GM18873 (cell line): ENCODE measurements around the gene EVX2.

Source experiments
- ATAC-seq: cut with Tn5 transposase; IDR thresholded peaks from one replicate; pipeline ENCODE4 v1.9.1; 2021; ENCODE audit warnings: mild to moderate bottlenecking, moderate library complexity, moderate number of reproducible peaks; ENCODE audit not compliant: unreplicated experiment, low FRiP score

Gene EVX2

GRCh38 chr2:176097820-176098365 is 14.1 kb upstream of the EVX2 start:
- no peak for ATAC-seq

- peak; percentile 73 for ATAC-seq
Measured at GRCh38 chr2:176096986-176097819, 13.4 kb upstream of the EVX2 start.

GRCh38 chr2:176096243-176096985 is 12.7 kb upstream of the EVX2 start:
- ATAC-seq = no peak

GRCh38 chr2:176095421-176095820 is 11.7 kb upstream of the EVX2 start:
- ATAC-seq = no peak

- no peak for ATAC-seq
Measured at GRCh38 chr2:176094349-176094748, 10.6 kb upstream of the EVX2 start.

GRCh38 chr2:176093898-176094249 is 10.1 kb upstream of the EVX2 start:
- no peak for ATAC-seq

- ATAC-seq = no peak
Measured at GRCh38 chr2:176093145-176093897, 9.6 kb upstream of the EVX2 start.

GRCh38 chr2:176092270-176093144 is 8.7 kb upstream of the EVX2 start, which contains the start of gene HOXD13:
Gene HOXD13 (plus strand): TSS chr2:176092721. CDS start chr2:176092891, 170 bp downstream.
- ATAC-seq = no peak

- ATAC-seq = no peak
Measured at GRCh38 chr2:176091329-176092258, 7.8 kb upstream of the EVX2 start.

- no peak for ATAC-seq
Measured at GRCh38 chr2:176090862-176091261, 7.1 kb upstream of the EVX2 start.

GRCh38 chr2:176089843-176090395 is 6.2 kb upstream of the EVX2 start:
- no peak for ATAC-seq

- ATAC-seq = no peak
Measured at GRCh38 chr2:176088937-176089842, 5.4 kb upstream of the EVX2 start.

GRCh38 chr2:176088048-176088936 is 4.5 kb upstream of the EVX2 start:
- no peak for ATAC-seq

GRCh38 chr2:176087330-176088047 is 3.7 kb upstream of the EVX2 start:
- no peak for ATAC-seq

- ATAC-seq = no peak
Measured at GRCh38 chr2:176085861-176086771, 2.4 kb upstream of the EVX2 start.
